HL-60 (cell line): Measurements from ENCODE around the gene WDFY4.

ENCODE experiments used
- DNase-seq, 2 experiments: peaks; one replicate each; pipeline ENCODE4 v3.0.0-alpha.2; 2010 to 2020; ENCODE audit warnings: low read depth in 1 of 2, low spot score in 1 of 2
- H3K27ac ChIP-seq: fragments of 250-450 bp; sonication (Bioruptor Pico); replicated peaks from 2 replicates; pipeline ENCODE4 v1.5.1; 2020; ENCODE audit warnings: mild to moderate bottlenecking, moderate library complexity
- H3K27me3 ChIP-seq: fragments of 250-450 bp; sonication (Bioruptor Pico); 2 replicates; pipeline ENCODE4 v1.5.1; 2021; ENCODE audit warnings: mild to moderate bottlenecking, moderate library complexity; ENCODE audit not compliant: insufficient read depth, poor library complexity, severe bottlenecking
- H3K4me3 ChIP-seq: replicated peaks from 2 replicates; pipeline ENCODE4 v1.5.1; 2011; ENCODE audit warnings: mild to moderate bottlenecking, control low read depth, low read length; ENCODE audit not compliant: insufficient read depth
- CTCF ChIP-seq: IDR thresholded peaks from one replicate; pipeline ENCODE4 v1.5.1; 2011; ENCODE audit warnings: low read length, control low read depth, inconsistent platforms; ENCODE audit not compliant: insufficient read depth
- GABPA ChIP-seq: IDR thresholded peaks from 2 replicates; pipeline ENCODE4 v1.6.1; 2012; ENCODE audit warnings: low read depth
- POLR2AphosphoS5 ChIP-seq: IDR thresholded peaks from 2 replicates; pipeline ENCODE4 v1.6.1; 2012; ENCODE audit warnings: low read depth
- REST ChIP-seq: IDR thresholded peaks from 2 replicates; pipeline ENCODE4 v1.6.1; 2012; ENCODE audit warnings: low read depth; ENCODE audit not compliant: insufficient replicate concordance
- SPI1 ChIP-seq: IDR thresholded peaks from 2 replicates; pipeline ENCODE4 v1.6.1; 2012; ENCODE audit warnings: low read depth, mild to moderate bottlenecking, borderline replicate concordance

The WDFY4 gene

GRCh38 chr10:48774416-48775205 is 89.9 kb downstream of the WDFY4 start:
- Histone ChIP-seq H3K27me3 (no peaks in the 10 kb centered on the region), H3K27ac (no peak overlapping the region), H3K4me3 (no peak overlapping the region)
- DNase-seq, result no peak
- no peak for TF ChIP-seq REST
- no peak for TF ChIP-seq GABPA

- no peaks in the 10 kb centered on the region for H3K27me3 ChIP-seq
- no peak overlapping the region for H3K4me3 ChIP-seq
- H3K27ac ChIP-seq, result no peak overlapping the region
- TF ChIP-seq GABPA (no peak), CTCF (no peak), POLR2AphosphoS5 (no peak), REST (no peak), SPI1 (no peak)
- DNase-seq, result no peak
These were observed 90.5 kb downstream of the WDFY4 start for GRCh38 chr10:48775206-48775517.

GRCh38 chr10:48776005-48776522 is 91.4 kb downstream of the WDFY4 start:
- Histone ChIP-seq H3K27ac (no peak overlapping the region), H3K27me3 (no peaks in the 10 kb centered on the region), H3K4me3 (no peak overlapping the region)
- TF ChIP-seq CTCF (no peak), REST (no peak), GABPA (no peak), SPI1 (no peak), POLR2AphosphoS5 (no peak)
- DNase-seq, result no peak
